Smooth muscle cell (in vitro differentiated cells): ENCODE results near the gene KRTAP5-5. TPM values are rescaled to one million over a fixed set of nuclear protein-coding genes. Genes with fewer than 3 reads are reported as not detected.

ENCODE experiments used
- DNase-seq: peaks from one replicate; lab custom pipeline; 2025; ENCODE audit not compliant: unreplicated experiment; lab: John Stamatoyannopoulos, UW
- H2AFZ ChIP-seq: fragments of 200-600 bp; sonication (generic); 2 replicates; pipeline ENCODE4 v1.6.0; 2016; ENCODE audit warnings: antibody characterized with exemption, low read depth, mild to moderate bottlenecking
- H3F3A ChIP-seq: fragments of 200-600 bp; sonication (generic); 2 replicates; pipeline ENCODE4 v1.6.0; 2017; ENCODE audit warnings: antibody characterized with exemption, low read depth
- H3K27ac ChIP-seq: fragments of 200-600 bp; sonication (generic); 2 replicates; pipeline ENCODE4 v1.5.1; 2016; ENCODE audit warnings: low read depth, mild to moderate bottlenecking
- H3K27me3 ChIP-seq: fragments of 200-600 bp; sonication (generic); 2 replicates; pipeline ENCODE4 v1.6.1; 2016; ENCODE audit warnings: low read depth, mild to moderate bottlenecking
- H3K36me3 ChIP-seq: fragments of 200-600 bp; sonication (generic); 2 replicates; pipeline ENCODE4 v1.5.1; 2016; ENCODE audit warnings: low read depth
- H3K4me1 ChIP-seq: fragments of 200-600 bp; sonication (generic); 2 replicates; pipeline ENCODE4 v1.5.1; 2016; ENCODE audit warnings: low read depth
- H3K4me2 ChIP-seq: fragments of 200-600 bp; sonication (generic); 2 replicates; pipeline ENCODE4 v1.6.0; 2016; ENCODE audit warnings: mild to moderate bottlenecking
- H3K4me3 ChIP-seq: fragments of 200-600 bp; sonication (generic); 2 replicates; pipeline ENCODE4 v1.5.1; 2016; ENCODE audit warnings: mild to moderate bottlenecking
- H3K79me2 ChIP-seq: fragments of 200-600 bp; sonication (generic); 2 replicates; pipeline ENCODE4 v1.6.0; 2016; ENCODE audit warnings: low read depth, mild to moderate bottlenecking
- H3K9ac ChIP-seq: fragments of 200-600 bp; sonication (generic); 2 replicates; pipeline ENCODE4 v1.6.0; 2016; ENCODE audit warnings: low read depth
- H3K9me3 ChIP-seq: fragments of 200-600 bp; sonication (generic); replicated peaks from 2 replicates; pipeline ENCODE4 v1.5.1; 2016; ENCODE audit warnings: low read depth
- H4K20me1 ChIP-seq: fragments of 200-600 bp; sonication (generic); 2 replicates; pipeline ENCODE4 v1.6.0; 2016; ENCODE audit warnings: low read depth
- CTCF ChIP-seq: fragments of 200-600 bp; sonication (generic); IDR thresholded peaks from 2 replicates; pipeline ENCODE4 v1.5.1; 2017; ENCODE audit warnings: borderline replicate concordance, mild to moderate bottlenecking, antibody characterized with exemption; ENCODE audit not compliant: insufficient read depth, poor library complexity, severe bottlenecking
- WGBS: methylation state at CpG from one replicate; pipeline ENCODE4 v1.1.7; 2016; ENCODE audit warnings: low lambda C conversion rate; 5-methylcytosine and 5-hydroxymethylcytosine counted together
- polyA plus RNA-seq: library from polyadenylated mRNA; unstranded; fragments of >200 nt; fragmentation: Nextera tagmentation; extraction: Ambion mirVana; gene quantifications from 2 replicates; pipeline ENCODE4 v1.2.1, GENCODE V29; 2016
- total RNA-seq: library from RNA; depleted of rRNA; stranded (reverse); fragments of >200 nt; gene quantifications from 2 replicates; pipeline ENCODE4 v1.2.3, GENCODE V29; 2014

The KRTAP5-5 gene
- total and polyA plus RNA-seq, 2 experiments from 2014 or later = not detected

DNA sequence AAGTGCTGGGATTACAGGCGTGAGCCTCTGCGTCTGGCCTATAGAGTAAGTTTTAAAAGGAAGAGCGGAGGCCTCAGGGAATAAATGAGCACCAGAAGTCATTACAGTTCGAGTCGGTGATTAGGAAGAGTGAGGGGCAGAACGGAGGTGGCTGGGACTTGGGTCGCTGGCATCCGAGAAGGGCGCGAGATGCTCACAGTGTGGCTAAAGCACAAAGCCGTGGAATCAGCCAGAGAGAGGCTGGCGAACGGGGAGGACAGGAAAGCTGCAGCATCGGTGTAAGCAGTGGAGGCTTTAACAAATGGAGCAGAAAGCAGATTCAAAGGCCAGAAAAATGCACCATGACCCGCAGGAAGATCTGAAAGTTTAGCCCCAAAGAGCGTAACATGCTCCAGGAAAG, 5.0 kb upstream of the KRTAP5-5 start:
- no peak for TF ChIP-seq CTCF
- Histone ChIP-seq H3F3A (no peaks in the 10 kb centered on the region), H2AFZ (no peak overlapping the region), H3K36me3 (no peaks in the 10 kb centered on the region), H4K20me1 (no peaks in the 10 kb centered on the region), H3K4me1 (no peaks in the 10 kb centered on the region), H3K4me3 (no peak overlapping the region), H3K27me3 (peaks cover 19% of the 10 kb centered on the region), H3K79me2 (no peaks in the 10 kb centered on the region), H3K9me3 (no peaks in the 10 kb centered on the region), H3K9ac (no peak overlapping the region), H3K4me2 (no peak overlapping the region), H3K27ac (no peak overlapping the region)
- WGBS = 76% methylated on average over 16 of the region's 16 CpGs
- DNase-seq = no peak

DNA sequence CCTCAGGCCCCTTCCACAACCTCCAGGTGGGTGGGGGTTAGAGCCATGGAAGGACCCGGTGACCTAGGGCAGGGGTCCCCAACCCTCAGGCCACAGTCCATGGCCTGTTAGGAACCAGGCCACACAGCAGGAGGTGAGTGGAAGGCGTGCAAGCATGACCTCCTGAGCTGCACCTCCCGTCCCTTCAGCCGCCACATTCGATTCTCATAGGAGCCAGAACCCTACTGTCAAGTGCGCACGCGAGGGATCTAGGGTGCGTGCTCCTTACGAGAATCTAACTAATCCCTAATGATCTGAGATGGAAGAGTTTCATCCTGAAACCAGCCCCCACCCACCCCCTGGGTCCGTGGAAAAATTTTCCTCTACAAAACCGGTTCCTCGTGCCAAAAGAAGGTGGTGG, 4.0 kb upstream of the KRTAP5-5 start:
- Histone ChIP-seq H3K9ac (no peak overlapping the region), H3K79me2 (no peaks in the 10 kb centered on the region), H3K9me3 (no peaks in the 10 kb centered on the region), H3F3A (no peaks in the 10 kb centered on the region), H3K27ac (no peak overlapping the region), H3K36me3 (no peaks in the 10 kb centered on the region), H3K4me3 (no peak overlapping the region), H3K4me2 (no peak overlapping the region), H4K20me1 (no peaks in the 10 kb centered on the region), H3K27me3 (peaks cover 22% of the 10 kb centered on the region), H3K4me1 (no peaks in the 10 kb centered on the region), H2AFZ (no peak overlapping the region)
- no peak for TF ChIP-seq CTCF
- WGBS = 88% methylated on average over 13 of the region's 13 CpGs
- DNase-seq = no peak

GRCh38 chr11:1628506-1629325, 859 bp upstream of the KRTAP5-5 start:
- no peaks in the 10 kb centered on the region for H3K9me3 ChIP-seq
- H4K20me1 ChIP-seq = no peaks in the 10 kb centered on the region
- no peak overlapping the region for H3K27ac ChIP-seq
- peaks cover 44% of the 10 kb centered on the region for H3K27me3 ChIP-seq
- H3F3A ChIP-seq = no peaks in the 10 kb centered on the region
- peak; percentile 25 for DNase-seq
- H3K4me2 ChIP-seq = no peak overlapping the region
- H3K36me3 ChIP-seq = no peaks in the 10 kb centered on the region
- H3K4me1 ChIP-seq = no peaks in the 10 kb centered on the region
- H2AFZ ChIP-seq = no peak overlapping the region
- WGBS = 40% methylated on average over 34 of the region's 35 CpGs
- peak; percentile 88 for TF ChIP-seq CTCF
- H3K9ac ChIP-seq = no peak overlapping the region
- H3K79me2 ChIP-seq = no peaks in the 10 kb centered on the region
- H3K4me3 ChIP-seq = no peak overlapping the region

DNA sequence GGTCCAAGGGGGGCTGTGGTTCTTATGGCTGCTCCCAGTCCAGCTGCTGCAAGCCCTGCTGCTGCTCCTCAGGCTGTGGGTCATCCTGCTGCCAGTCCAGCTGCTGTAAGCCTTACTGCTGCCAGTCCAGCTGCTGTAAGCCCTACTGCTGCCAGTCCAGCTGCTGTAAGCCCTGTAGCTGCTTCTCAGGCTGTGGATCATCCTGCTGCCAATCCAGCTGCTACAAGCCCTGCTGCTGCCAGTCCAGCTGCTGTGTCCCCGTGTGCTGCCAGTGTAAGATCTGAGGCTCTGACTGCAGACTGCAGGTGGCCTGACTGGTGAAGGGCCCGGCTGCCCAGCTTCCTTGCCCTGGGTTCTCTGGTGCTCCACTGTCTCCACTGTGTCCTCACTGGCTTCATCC, 696 bp downstream of the KRTAP5-5 start:
- H4K20me1 ChIP-seq = no peaks in the 10 kb centered on the region
- WGBS = 83% methylated on average over 2 of the region's 2 CpGs
- no peak for TF ChIP-seq CTCF
- H3F3A ChIP-seq = no peaks in the 10 kb centered on the region
- H3K27me3 ChIP-seq = peaks cover 44% of the 10 kb centered on the region
- no peaks in the 10 kb centered on the region for H3K4me1 ChIP-seq
- H2AFZ ChIP-seq = no peak overlapping the region
- no peaks in the 10 kb centered on the region for H3K36me3 ChIP-seq
- DNase-seq = no peak
- no peak overlapping the region for H3K27ac ChIP-seq
- no peaks in the 10 kb centered on the region for H3K9me3 ChIP-seq
- H3K79me2 ChIP-seq = no peaks in the 10 kb centered on the region
- H3K4me3 ChIP-seq = no peak overlapping the region
- no peak overlapping the region for H3K4me2 ChIP-seq
- H3K9ac ChIP-seq = no peak overlapping the region
